Uterus (tissue), 4 donors: Measurements from ENCODE around the gene DMD. TPM values are rescaled to one million over a fixed set of nuclear protein-coding genes. Genes with fewer than 3 reads are reported as not detected.

Source experiments
- DNase-seq, 2 donors: peaks; one replicate each; pipeline ENCODE4 v3.0.0-alpha.2; 2019 to 2020
- H3K27ac ChIP-seq, 2 donors: fragments of 200-600 bp; sonication (generic); 1 replicate in 1 of 2; 2 replicates in 1 of 2; pipeline ENCODE4 v1.5.1; 2016 to 2018
- H3K27me3 ChIP-seq, 2 donors: fragments of 200-600 bp; sonication (generic); one replicate each; pipeline ENCODE4 v1.5.1; 2018 to 2019; ENCODE audit warnings: control low read depth in 1 of 2
- H3K36me3 ChIP-seq, 2 donors: fragments of 200-600 bp; sonication (generic); one replicate each; pipeline ENCODE4 v1.5.1; 2019; ENCODE audit warnings: control low read depth in 1 of 2
- H3K4me1 ChIP-seq, 2 donors: fragments of 200-600 bp; sonication (generic); one replicate each; pipeline ENCODE4 v1.5.1; 2018 to 2019; ENCODE audit warnings: control low read depth in 1 of 2
- H3K4me3 ChIP-seq, 2 donors: fragments of 200-600 bp; sonication (generic); 1 replicate in 1 of 2; 2 replicates in 1 of 2; pipeline ENCODE4 v1.5.1; 2018 to 2019; ENCODE audit warnings: mild to moderate bottlenecking in 1 of 2
- H3K9me3 ChIP-seq, 2 donors: fragments of 200-600 bp; sonication (generic); one replicate each; pipeline ENCODE4 v1.5.1; 2019; ENCODE audit warnings: control low read depth in 1 of 2
- CTCF ChIP-seq, 4 experiments: fragments of 200-600 bp in 2 of 4; fragments of 450-650 bp in 2 of 4; sonication (generic) in 2 of 4; IDR thresholded peaks; one replicate each; pipeline ENCODE4 v1.5.1; 2016 to 2019; ENCODE audit warnings: antibody characterized with exemption in 4 of 4, mild to moderate bottlenecking in 2 of 4, moderate library complexity in 1 of 4
- POLR2A ChIP-seq, 2 donors: fragments of 450-650 bp; IDR thresholded peaks; one replicate each; pipeline ENCODE4 v1.6.1; 2016; ENCODE audit warnings: antibody characterized with exemption in 2 of 2, mild to moderate bottlenecking in 1 of 2, moderate library complexity in 1 of 2
- intact Hi-C: fragments of 100-400 bp; cut with DNase I; formaldehyde crosslinking; loops from one replicate; pipeline ENCODE4 v1.15.1; 2023; ENCODE audit warnings: low total_unique reads
- total RNA-seq, 4 donors: library from RNA; depleted of rRNA in 3 of 4; stranded (reverse); fragments of >200 nt in 3 of 4; gene quantifications; one replicate each; pipeline versions ENCODE4 v1.1.0 to v1.2.4, GENCODE V29; 2014 to 2023
- donor health status: DM: yes; HTN: yes; CAD: no.

Gene DMD
- total RNA-seq = 100 to 1,000 TPM in 2 of 4 donors, 10 to 100 TPM in 2; 73.8 to 147 (median 97.8) TPM

- Histone ChIP-seq H3K9me3 (no peaks in the 10 kb centered on the region), H3K27ac (peak within 1 kb of the TSS; percentile 63 to 69), H3K4me1 (no peaks in the 10 kb centered on the region), H3K36me3 (no peaks in the 10 kb centered on the region), H3K27me3 (no peaks in the 10 kb centered on the region), H3K4me3 (peak within 1 kb of the TSS; percentile 24 to 28)
- peak; percentile 52 to 70 for DNase-seq
- intact Hi-C loops = no loop called here
- TF ChIP-seq POLR2A (IDR thresholded peaks at IDR 0.05) (peak; percentile 34 to 43), CTCF (IDR thresholded peaks at IDR 0.05) (no peak)
Observed at GRCh38 chrX:33211356-33212260, at the start of gene DMD. DMD (minus strand) TSS chrX:33211549; CDS start chrX:33211312, 237 bp downstream.

GRCh38 chrX:33252306-33252825 lies 41.0 kb upstream of the DMD start:
- Histone ChIP-seq H3K4me1 (no peaks in the 10 kb centered on the region), H3K9me3 (no peaks in the 10 kb centered on the region), H3K27me3 (peaks cover 0 to 5% of the 10 kb centered on the region in 2 donors), H3K4me3 (no peak overlapping the region), H3K36me3 (no peaks in the 10 kb centered on the region), H3K27ac (no peak overlapping the region)
- no peak for TF ChIP-seq CTCF (IDR thresholded peaks at IDR 0.05)
- TF ChIP-seq POLR2A (IDR thresholded peaks at IDR 0.05) = no peak
- intact Hi-C loops = no loop called here
- DNase-seq = no peak

- TF ChIP-seq POLR2A (IDR thresholded peaks at IDR 0.05) = no peak
- TF ChIP-seq CTCF (IDR thresholded peaks at IDR 0.05) = no peak
- intact Hi-C loops = no loop called here
- H3K27ac ChIP-seq = no peak overlapping the region
- H3K27me3 ChIP-seq = no peaks in the 10 kb centered on the region
- no peak for DNase-seq
- no peaks in the 10 kb centered on the region for H3K4me1 ChIP-seq
- no peak overlapping the region for H3K4me3 ChIP-seq
- H3K9me3 ChIP-seq = no peaks in the 10 kb centered on the region
- no peaks in the 10 kb centered on the region for H3K36me3 ChIP-seq
Observed at GRCh38 chrX:33218819-33219218, 7.5 kb upstream of the DMD start.

GRCh38 chrX:33210156-33210555 lies 1.2 kb downstream of the DMD start:
- no peaks in the 10 kb centered on the region for H3K27me3 ChIP-seq
- TF ChIP-seq CTCF (IDR thresholded peaks at IDR 0.05) (no peak), POLR2A (IDR thresholded peaks at IDR 0.05) (no peak)
- peak overlapping the region; percentile 24 to 28 for H3K4me3 ChIP-seq
- intact Hi-C loops = no loop called here
- no peaks in the 10 kb centered on the region for H3K4me1 ChIP-seq
- no peak for DNase-seq
- H3K27ac ChIP-seq = peak overlapping the region; percentile 63 to 69
- H3K36me3 ChIP-seq = no peaks in the 10 kb centered on the region
- H3K9me3 ChIP-seq = no peaks in the 10 kb centered on the region

GRCh38 chrX:33207056-33207455 lies 4.3 kb downstream of the DMD start:
- Histone ChIP-seq H3K4me3 (peak overlapping the region in 1 of 2 donors; percentile 28), H3K27me3 (no peaks in the 10 kb centered on the region), H3K27ac (peak overlapping the region; percentile 63), H3K36me3 (no peaks in the 10 kb centered on the region), H3K9me3 (no peaks in the 10 kb centered on the region), H3K4me1 (no peaks in the 10 kb centered on the region)
- intact Hi-C loops = no loop called here
- TF ChIP-seq CTCF (IDR thresholded peaks at IDR 0.05) (no peak), POLR2A (IDR thresholded peaks at IDR 0.05) (no peak)
- DNase-seq = no peak
